ENCODE measurements around the gene ITK. TPM values are rescaled to one million over a fixed set of nuclear protein-coding genes. Genes with fewer than 3 reads are reported as not detected.

ITK gene
- polyA plus RNA-seq, 2 of the 4 experiments (the other 2 are of a cell fraction), result not detected

GRCh38 chr5:157278319-157279037 lies 97.8 kb downstream of the ITK start:
- no peak for FAIRE-seq
- 75% methylated on average over 2 of the region's 2 CpGs for WGBS (ENCODE audit: missing lambda C conversion rate)
- Histone ChIP-seq H3K4me2 (no peak overlapping the region), H3K4me3 (no peak overlapping the region), H3K4me1 (no peaks in the 10 kb centered on the region), H3K9me3 (no peaks in the 10 kb centered on the region), H3K27ac (no peak overlapping the region)
- no peak for ATAC-seq
- CTCF ChIA-PET, result interaction anchor here (1.1 to 3.3 kb wide), 2 partner anchors 12 to 14 kb away, joined by 3 to 16 read pairs; partner anchors contain the start of gene CYFIP2
- no peak for DNase-seq (ENCODE audit: low read depth in 1 of 2, low spot score in 1 of 2)
- POLR2A ChIA-PET, result no interaction called here
- TF ChIP-seq HOXA7 (CRISPR knock-in tag; IDR thresholded peaks at IDR 0.05) (no peak), FOSB (CRISPR knock-in tag; IDR thresholded peaks at IDR 0.05) (no peak), MAFK (IDR thresholded peaks at IDR 0.05; ENCODE audit: partially characterized antibody) (peak; percentile 85), MAX (IDR thresholded peaks at IDR 0.05) (no peak)

DNA sequence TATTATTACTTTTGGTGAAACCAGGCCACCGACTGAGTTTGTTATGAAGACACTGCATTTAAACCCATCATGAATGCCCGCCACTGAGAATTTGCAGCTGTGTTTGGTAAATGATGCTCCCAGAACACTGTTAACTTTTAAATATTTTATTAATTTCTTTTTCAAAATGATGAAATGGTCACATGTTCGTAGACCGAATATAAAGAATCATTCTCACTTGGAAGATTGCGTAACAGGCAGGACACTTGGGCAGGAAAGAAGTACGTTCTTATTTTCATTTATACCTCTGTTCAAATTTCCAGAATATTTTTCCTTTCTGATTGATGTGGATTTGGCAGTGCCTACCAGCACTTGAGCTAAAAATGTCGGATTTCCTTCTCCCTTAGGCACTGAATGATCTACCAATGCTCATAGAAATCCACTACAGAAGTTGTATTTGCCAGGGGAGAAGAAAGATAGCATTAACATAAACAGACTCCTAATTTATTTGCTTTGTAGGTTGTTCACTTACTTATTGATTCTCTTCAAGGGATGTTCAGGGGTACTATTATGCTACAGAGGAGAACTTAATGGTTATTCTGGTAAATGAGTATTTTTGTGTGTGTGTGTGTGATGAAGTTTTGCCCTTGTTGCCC lies 99.1 kb downstream of the ITK start:
- no peaks in the 10 kb centered on the region for H3K9me3 ChIP-seq
- ChIA-PET POLR2A (no interaction called here), CTCF (no interaction called here)
- H3K27ac ChIP-seq, result no peak overlapping the region
- 94% methylated on average over 7 of the region's 7 CpGs for WGBS (ENCODE audit: missing lambda C conversion rate)
- ATAC-seq, result no peak
- DNase-seq (ENCODE audit: low read depth in 1 of 2, low spot score in 1 of 2), result no peak
- TF ChIP-seq NPAS2 (CRISPR knock-in tag; IDR thresholded peaks at IDR 0.05; ENCODE audit: borderline replicate concordance), result no peak
- peak; percentile 77 to 83; a peak in 3 of 4 replicates for TF ChIP-seq CEBPB (IDR thresholded peaks at IDR 0.05)
- H3K4me1 ChIP-seq, result no peaks in the 10 kb centered on the region
- FAIRE-seq, result no peak
- H3K4me2 ChIP-seq, result no peak overlapping the region
- no peak overlapping the region for H3K4me3 ChIP-seq

GRCh38 chr5:157280927-157281326 lies 100.3 kb downstream of the ITK start:
- CTCF ChIA-PET, result no interaction called here
- Histone ChIP-seq H3K4me1 (no peaks in the 10 kb centered on the region), H3K27ac (no peak overlapping the region), H3K4me3 (no peak overlapping the region), H3K4me2 (no peak overlapping the region), H3K9me3 (no peaks in the 10 kb centered on the region)
- DNase-seq (ENCODE audit: low read depth in 1 of 2, low spot score in 1 of 2) (no peak), FAIRE-seq (no peak), ATAC-seq (no peak)
- POLR2A ChIA-PET, result no interaction called here
- TF ChIP-seq, protein P1, sequence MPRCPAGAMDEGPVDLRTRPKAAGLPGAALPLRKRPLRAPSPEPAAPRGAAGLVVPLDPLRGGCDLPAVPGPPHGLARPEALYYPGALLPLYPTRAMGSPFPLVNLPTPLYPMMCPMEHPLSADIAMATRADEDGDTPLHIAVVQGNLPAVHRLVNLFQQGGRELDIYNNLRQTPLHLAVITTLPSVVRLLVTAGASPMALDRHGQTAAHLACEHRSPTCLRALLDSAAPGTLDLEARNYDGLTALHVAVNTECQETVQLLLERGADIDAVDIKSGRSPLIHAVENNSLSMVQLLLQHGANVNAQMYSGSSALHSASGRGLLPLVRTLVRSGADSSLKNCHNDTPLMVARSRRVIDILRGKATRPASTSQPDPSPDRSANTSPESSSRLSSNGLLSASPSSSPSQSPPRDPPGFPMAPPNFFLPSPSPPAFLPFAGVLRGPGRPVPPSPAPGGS (IDR thresholded peaks at IDR 0.05), result no peak
- TF ChIP-seq ESRRA (IDR thresholded peaks at IDR 0.05; ENCODE audit: borderline replicate concordance, low read length) (no peak), POLR2AphosphoS2 (conservative IDR thresholded peaks at IDR 0.05; ENCODE audit: low read length) (no peak), NFE2L2 (conservative IDR thresholded peaks at IDR 0.05; ENCODE audit: low read length) (no peak), HEYL (CRISPR knock-in tag; IDR thresholded peaks at IDR 0.05) (no peak), EP300 (IDR thresholded peaks at IDR 0.05) (no peak), CEBPB (IDR thresholded peaks at IDR 0.05) (no peak), NR3C1 (IDR thresholded peaks at IDR 0.05) (no peak), E2F6 (IDR thresholded peaks at IDR 0.05; ENCODE audit: borderline replicate concordance, low read depth) (no peak), NPAS2 (CRISPR knock-in tag; IDR thresholded peaks at IDR 0.05; ENCODE audit: borderline replicate concordance) (no peak), MAZ (IDR thresholded peaks at IDR 0.05; ENCODE audit: borderline replicate concordance, low read depth, low read length) (no peak), JUNB (IDR thresholded peaks at IDR 0.05) (no peak), CHD4 (IDR thresholded peaks at IDR 0.05; ENCODE audit: borderline replicate concordance) (no peak), MAFK (IDR thresholded peaks at IDR 0.05; ENCODE audit: partially characterized antibody) (no peak), HDAC2 (IDR thresholded peaks at IDR 0.05) (no peak), ZC3H11A (IDR thresholded peaks at IDR 0.05) (no peak), PHF8 (IDR thresholded peaks at IDR 0.05; ENCODE audit: borderline replicate concordance, low read depth) (no peak)
- TF ChIP-seq, protein P2, sequence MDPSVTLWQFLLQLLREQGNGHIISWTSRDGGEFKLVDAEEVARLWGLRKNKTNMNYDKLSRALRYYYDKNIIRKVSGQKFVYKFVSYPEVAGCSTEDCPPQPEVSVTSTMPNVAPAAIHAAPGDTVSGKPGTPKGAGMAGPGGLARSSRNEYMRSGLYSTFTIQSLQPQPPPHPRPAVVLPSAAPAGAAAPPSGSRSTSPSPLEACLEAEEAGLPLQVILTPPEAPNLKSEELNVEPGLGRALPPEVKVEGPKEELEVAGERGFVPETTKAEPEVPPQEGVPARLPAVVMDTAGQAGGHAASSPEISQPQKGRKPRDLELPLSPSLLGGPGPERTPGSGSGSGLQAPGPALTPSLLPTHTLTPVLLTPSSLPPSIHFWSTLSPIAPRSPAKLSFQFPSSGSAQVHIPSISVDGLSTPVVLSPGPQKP (IDR thresholded peaks at IDR 0.05; ENCODE audit: low read depth, low read length), result no peak
- WGBS (ENCODE audit: missing lambda C conversion rate), result 82% methylated on average over 3 of the region's 3 CpGs

Measured in A549 (cell line).